ENCODE measurements around the gene HECTD4. TPM values are rescaled to one million over a fixed set of nuclear protein-coding genes. Genes with fewer than 3 reads are reported as not detected.

HECTD4 gene
- total and polyA plus RNA-seq, 9 of the 15 experiments (the other 6 are each of a cell fraction or from before 2014, with no cell fraction given) = 3.5 to 33.3 (median 13.5) TPM

- TF ChIP-seq ZNF79 (CRISPR knock-in tag; IDR thresholded peaks at IDR 0.05; ENCODE audit: low read depth) (no peak), BRCA1 (IDR thresholded peaks at IDR 0.05) (no peak), BRCA1 (CRISPR knock-in tag; IDR thresholded peaks at IDR 0.05) (no peak), MIER1 (IDR thresholded peaks at IDR 0.05; ENCODE audit: low read depth) (no peak), ILK (tag; IDR thresholded peaks at IDR 0.05; ENCODE audit: borderline replicate concordance, low read depth) (no peak), SRSF1 (IDR thresholded peaks at IDR 0.05; ENCODE audit: low read depth, low read length) (no peak), SIN3A (IDR thresholded peaks at IDR 0.05; ENCODE audit: borderline replicate concordance in 2 of 2, control insufficient read depth in 1 of 2, low read depth in 2 of 2, low read length in 2 of 2) (0 out of 4 replicates have a peak, but pooled peaks of 1 of the 2 experiments have one; percentile 18), ZNF408 (CRISPR knock-in tag; IDR thresholded peaks at IDR 0.05; ENCODE audit: low read depth) (no peak), SNIP1 (IDR thresholded peaks at IDR 0.05; ENCODE audit: low read depth) (no peak), PHB2 (IDR thresholded peaks at IDR 0.05; ENCODE audit: low read depth) (no peak), TAF9B (IDR thresholded peaks at IDR 0.05; ENCODE audit: partially characterized antibody) (no peak), ZFP30 (CRISPR knock-in tag; IDR thresholded peaks at IDR 0.05; ENCODE audit: borderline replicate concordance) (no peak), ATF1 (CRISPR knock-in tag; IDR thresholded peaks at IDR 0.05) (no peak), ATF1 (tag; IDR thresholded peaks at IDR 0.05) (no peak), XRCC3 (IDR thresholded peaks at IDR 0.05) (no peak), ZNF140 (CRISPR knock-in tag; IDR thresholded peaks at IDR 0.05) (no peak)
- TF ChIP-seq, protein P1, sequence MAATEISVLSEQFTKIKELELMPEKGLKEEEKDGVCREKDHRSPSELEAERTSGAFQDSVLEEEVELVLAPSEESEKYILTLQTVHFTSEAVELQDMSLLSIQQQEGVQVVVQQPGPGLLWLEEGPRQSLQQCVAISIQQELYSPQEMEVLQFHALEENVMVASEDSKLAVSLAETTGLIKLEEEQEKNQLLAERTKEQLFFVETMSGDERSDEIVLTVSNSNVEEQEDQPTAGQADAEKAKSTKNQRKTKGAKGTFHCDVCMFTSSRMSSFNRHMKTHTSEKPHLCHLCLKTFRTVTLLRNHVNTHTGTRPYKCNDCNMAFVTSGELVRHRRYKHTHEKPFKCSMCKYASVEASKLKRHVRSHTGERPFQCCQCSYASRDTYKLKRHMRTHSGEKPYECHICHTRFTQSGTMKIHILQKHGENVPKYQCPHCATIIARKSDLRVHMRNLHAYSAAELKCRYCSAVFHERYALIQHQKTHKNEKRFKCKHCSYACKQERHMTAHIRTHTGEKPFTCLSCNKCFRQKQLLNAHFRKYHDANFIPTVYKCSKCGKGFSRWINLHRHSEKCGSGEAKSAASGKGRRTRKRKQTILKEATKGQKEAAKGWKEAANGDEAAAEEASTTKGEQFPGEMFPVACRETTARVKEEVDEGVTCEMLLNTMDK (IDR thresholded peaks at IDR 0.05; ENCODE audit: borderline replicate concordance, insufficient read depth, low read depth, low read length, poor library complexity, severe bottlenecking) = no peak
- TF ChIP-seq, protein P2, sequence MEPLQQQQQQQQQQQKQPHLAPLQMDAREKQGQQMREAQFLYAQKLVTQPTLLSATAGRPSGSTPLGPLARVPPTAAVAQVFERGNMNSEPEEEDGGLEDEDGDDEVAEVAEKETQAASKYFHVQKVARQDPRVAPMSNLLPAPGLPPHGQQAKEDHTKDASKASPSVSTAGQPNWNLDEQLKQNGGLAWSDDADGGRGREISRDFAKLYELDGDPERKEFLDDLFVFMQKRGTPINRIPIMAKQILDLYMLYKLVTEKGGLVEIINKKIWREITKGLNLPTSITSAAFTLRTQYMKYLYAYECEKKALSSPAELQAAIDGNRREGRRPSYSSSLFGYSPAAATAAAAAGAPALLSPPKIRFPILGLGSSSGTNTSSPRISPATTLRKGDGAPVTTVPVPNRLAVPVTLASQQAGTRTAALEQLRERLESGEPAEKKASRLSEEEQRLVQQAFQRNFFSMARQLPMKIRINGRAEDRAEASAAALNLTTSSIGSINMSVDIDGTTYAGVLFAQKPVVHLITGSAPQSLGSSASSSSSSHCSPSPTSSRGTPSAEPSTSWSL (CRISPR knock-in tag; IDR thresholded peaks at IDR 0.05; ENCODE audit: borderline replicate concordance) = no peak
Observed at GRCh38 chr12:112406519-112407488, 24.6 kb upstream of the HECTD4 start (continued).

Data from K562 (cell line).